HG03095 (cell line): Measurements from ENCODE around the gene CEP250.
A peak's percentile ranks its signal among the peaks of the same experiment; 100 is the strongest.
"Not testable (repeated sequence)": the region's sequence is repeated elsewhere in the genome, so short reads cannot be mapped to it uniquely, and the experiment has no call there.

Experiments used
- ATAC-seq: cut with Tn5 transposase; IDR thresholded peaks from one replicate; pipeline ENCODE4 v1.9.1; 2021; ENCODE audit warnings: moderate library complexity; ENCODE audit not compliant: unreplicated experiment

CEP250 gene

GRCh38 chr20:35517767-35518166 lies 62.4 kb downstream of the CEP250 start:
- not testable (repeated sequence) for ATAC-seq

GRCh38 chr20:35518955-35519354 lies 63.6 kb downstream of the CEP250 start:
- ATAC-seq, result no peak

DNA sequence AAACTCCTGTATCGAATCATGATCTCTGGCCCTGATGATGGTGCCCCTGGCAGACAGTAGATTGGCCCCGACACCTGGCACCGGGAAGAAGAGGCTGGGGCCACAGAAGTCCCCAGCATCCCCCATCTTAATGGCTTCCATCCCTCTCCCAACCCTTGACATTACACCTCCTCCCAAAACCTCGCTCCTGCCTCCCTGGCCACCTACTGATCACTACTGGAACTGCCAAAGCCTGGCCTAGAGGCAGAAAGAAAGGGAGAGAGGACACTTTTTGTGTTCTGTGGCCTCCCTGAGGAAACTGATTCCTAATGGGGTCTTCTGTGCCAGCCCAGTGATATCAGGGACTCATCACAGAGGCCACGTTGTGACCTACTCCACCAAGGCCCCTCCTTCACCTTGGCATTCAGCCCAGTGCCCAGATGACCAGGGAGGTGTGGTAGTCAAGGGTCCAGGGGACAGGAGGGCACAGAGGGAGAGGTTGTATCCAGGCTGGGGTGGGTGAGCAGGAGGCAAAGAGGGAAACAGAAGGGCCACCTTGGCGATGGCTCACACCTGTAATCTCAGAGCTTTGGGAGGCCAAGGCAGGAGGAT lies 68.0 kb downstream of the CEP250 start:
- ATAC-seq, result no peak

- ATAC-seq, result no peak
These were observed 70.2 kb downstream of the CEP250 start for GRCh38 chr20:35525639-35526038.

- ATAC-seq, result no peak
These were observed 71.8 kb downstream of the CEP250 start for GRCh38 chr20:35527122-35527769.

GRCh38 chr20:35529552-35529951 lies 74.2 kb downstream of the CEP250 start, which contains the start of gene C20orf173:
C20orf173 (minus strand) TSS chr20:35529652; CDS start chr20:35529373, 279 bp downstream.
- ATAC-seq, result no peak

- peak; percentile 69 for ATAC-seq
These were observed 84.4 kb downstream of the CEP250 start for GRCh38 chr20:35539756-35540212.

GRCh38 chr20:35541118-35541782 lies 85.9 kb downstream of the CEP250 start:
- no peak for ATAC-seq

- peak; percentile 74 for ATAC-seq
These were observed 86.6 kb downstream of the CEP250 start, which contains the start of gene ERGIC3 for GRCh38 chr20:35541783-35542662. ERGIC3 (plus strand) TSS chr20:35542078; CDS start chr20:35542098, 20 bp downstream.

- no peak for ATAC-seq
These were observed 87.6 kb downstream of the CEP250 start for GRCh38 chr20:35542990-35543389.

DNA sequence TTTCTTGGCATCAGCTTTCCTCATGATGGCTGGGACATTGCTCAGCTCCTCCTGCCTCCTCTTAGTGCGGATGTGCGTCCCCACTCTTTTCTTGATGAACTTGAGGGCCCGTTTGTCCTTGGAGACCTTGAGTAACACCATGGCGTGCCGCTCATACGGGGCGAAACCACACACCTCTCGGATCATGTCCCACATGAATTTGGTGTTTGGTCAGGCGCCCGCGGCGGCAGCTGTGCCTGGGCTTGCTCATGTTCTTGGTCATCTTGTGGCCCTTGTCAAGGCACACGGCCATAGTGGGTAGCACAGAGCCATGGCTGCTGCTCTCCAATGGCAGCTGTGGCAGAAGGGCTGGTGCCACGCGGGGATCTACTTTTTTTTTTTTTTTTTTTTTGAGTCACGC lies 89.0 kb downstream of the CEP250 start:
- ATAC-seq, result no peak

- ATAC-seq, result not testable (repeated sequence)
These were observed 89.5 kb downstream of the CEP250 start for GRCh38 chr20:35544941-35545340.

- ATAC-seq, result no peak
These were observed 90.7 kb downstream of the CEP250 start for GRCh38 chr20:35546127-35546526.

- ATAC-seq, result no peak
These were observed 91.9 kb downstream of the CEP250 start for GRCh38 chr20:35547329-35547728.

GRCh38 chr20:35551503-35551902 lies 96.1 kb downstream of the CEP250 start:
- ATAC-seq, result no peak

- ATAC-seq, result no peak
These were observed 97.5 kb downstream of the CEP250 start for GRCh38 chr20:35552914-35553313.

GRCh38 chr20:35555461-35555860 lies 100.1 kb downstream of the CEP250 start:
- not testable (repeated sequence) for ATAC-seq

DNA sequence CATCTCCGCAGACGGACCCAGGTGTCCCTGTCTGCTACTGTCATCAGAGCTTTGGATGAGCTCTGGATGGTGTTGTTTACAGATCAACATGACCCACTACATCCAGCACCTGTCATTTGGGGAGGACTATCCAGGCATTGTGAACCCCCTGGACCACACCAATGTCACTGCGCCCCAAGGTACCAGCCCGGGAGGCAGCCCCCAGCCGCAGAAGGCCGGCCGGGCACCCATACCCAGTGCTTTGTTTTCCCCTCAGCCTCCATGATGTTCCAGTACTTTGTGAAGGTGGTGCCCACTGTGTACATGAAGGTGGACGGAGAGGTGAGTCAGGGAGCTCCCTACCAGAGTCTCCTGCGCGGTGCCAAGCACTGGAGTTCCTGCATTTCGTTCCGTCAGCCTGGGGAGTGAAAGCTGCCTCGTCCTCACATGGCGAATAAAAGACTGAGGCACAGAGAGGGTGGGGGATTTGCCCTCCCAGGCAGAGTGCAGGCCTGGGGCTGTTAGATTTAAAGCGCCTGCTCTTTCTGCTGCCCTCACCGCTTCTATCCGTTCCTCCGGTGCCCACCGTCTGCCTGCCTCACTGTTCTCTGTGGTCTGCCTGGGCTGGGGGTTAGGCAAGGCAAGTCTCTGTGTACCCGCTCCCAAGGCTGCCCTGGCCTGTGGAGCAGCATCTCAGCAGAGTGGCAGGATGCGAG lies 100.7 kb downstream of the CEP250 start:
- no peak for ATAC-seq

GRCh38 chr20:35556871-35557270 lies 101.5 kb downstream of the CEP250 start:
- ATAC-seq, result no peak

GRCh38 chr20:35558451-35558850 lies 103.1 kb downstream of the CEP250 start:
- no peak for ATAC-seq
